ENCODE data around the gene CREB5. TPM values are rescaled to one million over a fixed set of nuclear protein-coding genes. Genes with fewer than 3 reads are reported as not detected.

The CREB5 gene
- total and polyA plus RNA-seq, 2 donors from 2014 or later: 3.4 to 27.2 TPM

GRCh38 chr7:28503396-28503795, 91.1 kb downstream of the CREB5 start:
- no peak for TF ChIP-seq CTCF (IDR thresholded peaks at IDR 0.05; ENCODE audit: borderline replicate concordance, extremely low read depth, insufficient read depth)
- intact Hi-C loops (cut with DNase I): no loop called here
- no peak overlapping the region for H3K4me3 ChIP-seq (ENCODE audit: low read length in 3 of 3)
- no peaks in the 10 kb centered on the region for H3K9me3 ChIP-seq (ENCODE audit: control insufficient read depth in 2 of 3, insufficient read depth in 1 of 3, low read length in 3 of 3)
- no peak for FAIRE-seq
- no peaks in the 10 kb centered on the region for H3K27me3 ChIP-seq (ENCODE audit: control insufficient read depth, insufficient read depth, low read length)
- no peaks in the 10 kb centered on the region for H3K4me1 ChIP-seq (ENCODE audit: control insufficient read depth in 2 of 3, insufficient read depth in 2 of 3, low read depth in 1 of 3, low read length in 3 of 3)
- H3K27ac ChIP-seq (ENCODE audit: low read depth in 2 of 2, low read length in 2 of 2): no peak overlapping the region
- no peak for DNase-seq
- no peaks in the 10 kb centered on the region for H3K36me3 ChIP-seq (ENCODE audit: control insufficient read depth in 2 of 3, insufficient read depth in 3 of 3, low read length in 3 of 3)
- H3K9ac ChIP-seq (ENCODE audit: low read length in 3 of 3): no peak overlapping the region

GRCh38 chr7:28505014-28505413, 92.7 kb downstream of the CREB5 start:
- no peak overlapping the region for H3K4me3 ChIP-seq (ENCODE audit: low read length in 3 of 3)
- DNase-seq (no peak), FAIRE-seq (no peak)
- H3K9me3 ChIP-seq (ENCODE audit: control insufficient read depth in 2 of 3, insufficient read depth in 1 of 3, low read length in 3 of 3): no peaks in the 10 kb centered on the region
- H3K9ac ChIP-seq (ENCODE audit: low read length in 3 of 3): no peak overlapping the region
- no peak overlapping the region for H3K27ac ChIP-seq (ENCODE audit: low read depth in 2 of 2, low read length in 2 of 2)
- no peaks in the 10 kb centered on the region for H3K27me3 ChIP-seq (ENCODE audit: control insufficient read depth, insufficient read depth, low read length)
- peaks cover 0 to 2% (median 0%) of the 10 kb centered on the region in 3 donors for H3K4me1 ChIP-seq (ENCODE audit: control insufficient read depth in 2 of 3, insufficient read depth in 2 of 3, low read depth in 1 of 3, low read length in 3 of 3)
- intact Hi-C loops (cut with DNase I): no loop called here
- H3K36me3 ChIP-seq (ENCODE audit: control insufficient read depth in 2 of 3, insufficient read depth in 3 of 3, low read length in 3 of 3): no peaks in the 10 kb centered on the region
- TF ChIP-seq CTCF (IDR thresholded peaks at IDR 0.05; ENCODE audit: borderline replicate concordance, extremely low read depth, insufficient read depth): no peak

- H3K4me1 ChIP-seq (ENCODE audit: control insufficient read depth in 2 of 3, insufficient read depth in 2 of 3, low read depth in 1 of 3, low read length in 3 of 3): peaks cover 0 to 2% (median 0%) of the 10 kb centered on the region in 3 donors
- H3K9me3 ChIP-seq (ENCODE audit: control insufficient read depth in 2 of 3, insufficient read depth in 1 of 3, low read length in 3 of 3): no peaks in the 10 kb centered on the region
- no peak overlapping the region for H3K27ac ChIP-seq (ENCODE audit: low read depth in 2 of 2, low read length in 2 of 2)
- H3K4me3 ChIP-seq (ENCODE audit: low read length in 3 of 3): no peak overlapping the region
- no peaks in the 10 kb centered on the region for H3K27me3 ChIP-seq (ENCODE audit: control insufficient read depth, insufficient read depth, low read length)
- H3K9ac ChIP-seq (ENCODE audit: low read length in 3 of 3): no peak overlapping the region
- intact Hi-C loops (cut with DNase I): no loop called here
- DNase-seq: no peak
- no peak for TF ChIP-seq CTCF (IDR thresholded peaks at IDR 0.05; ENCODE audit: borderline replicate concordance, extremely low read depth, insufficient read depth)
- FAIRE-seq: no peak
- H3K36me3 ChIP-seq (ENCODE audit: control insufficient read depth in 2 of 3, insufficient read depth in 3 of 3, low read length in 3 of 3): no peaks in the 10 kb centered on the region
Measured at GRCh38 chr7:28505867-28506266, 93.5 kb downstream of the CREB5 start.
